Parathyroid adenoma (tissue), 2 donors: ENCODE data around the gene MUS81.

Experiments
- H2AFZ ChIP-seq: fragments of 300-600 bp; sonication (generic); one replicate; pipeline ENCODE4 v1.7.0; 2017; ENCODE audit warnings: antibody characterized with exemption, mild to moderate bottlenecking
- H3K27ac ChIP-seq: fragments of 300-600 bp; sonication (generic); one replicate; pipeline ENCODE4 v1.7.0; 2017
- H3K27me3 ChIP-seq: fragments of 300-600 bp; sonication (generic); one replicate; pipeline ENCODE4 v1.7.0; 2017; ENCODE audit warnings: low read length; ENCODE audit not compliant: control insufficient read depth, insufficient read depth
- H3K36me3 ChIP-seq: fragments of 300-600 bp; sonication (generic); one replicate; pipeline ENCODE4 v1.7.0; 2017; ENCODE audit warnings: low read length; ENCODE audit not compliant: control insufficient read depth, insufficient read depth
- H3K4me1 ChIP-seq: fragments of 300-600 bp; sonication (generic); one replicate; pipeline ENCODE4 v1.7.0; 2017; ENCODE audit warnings: control low read depth
- H3K4me2 ChIP-seq: fragments of 300-600 bp; sonication (generic); one replicate; pipeline ENCODE4 v1.7.0; 2017; ENCODE audit warnings: low read length
- H3K4me3 ChIP-seq: fragments of 300-600 bp; sonication (generic); one replicate; pipeline ENCODE4 v1.7.0; 2017; ENCODE audit warnings: low read depth, low read length
- H3K79me2 ChIP-seq: fragments of 300-600 bp; sonication (generic); one replicate; pipeline ENCODE4 v1.7.0; 2017; ENCODE audit warnings: control low read depth
- H3K9ac ChIP-seq: fragments of 300-600 bp; sonication (generic); one replicate; pipeline ENCODE4 v1.7.0; 2017; ENCODE audit warnings: mild to moderate bottlenecking
- H3K9me3 ChIP-seq: fragments of 300-600 bp; sonication (generic); one replicate; pipeline ENCODE4 v1.7.0; 2017; ENCODE audit warnings: low read length; ENCODE audit not compliant: control insufficient read depth
- CTCF ChIP-seq: fragments of 300-600 bp; sonication (generic); IDR thresholded peaks from one replicate; pipeline ENCODE4 v1.7.0; 2017; ENCODE audit warnings: antibody characterized with exemption, mild to moderate bottlenecking
- donor health status: primary hyperparathyroidism.

The MUS81 gene

DNA sequence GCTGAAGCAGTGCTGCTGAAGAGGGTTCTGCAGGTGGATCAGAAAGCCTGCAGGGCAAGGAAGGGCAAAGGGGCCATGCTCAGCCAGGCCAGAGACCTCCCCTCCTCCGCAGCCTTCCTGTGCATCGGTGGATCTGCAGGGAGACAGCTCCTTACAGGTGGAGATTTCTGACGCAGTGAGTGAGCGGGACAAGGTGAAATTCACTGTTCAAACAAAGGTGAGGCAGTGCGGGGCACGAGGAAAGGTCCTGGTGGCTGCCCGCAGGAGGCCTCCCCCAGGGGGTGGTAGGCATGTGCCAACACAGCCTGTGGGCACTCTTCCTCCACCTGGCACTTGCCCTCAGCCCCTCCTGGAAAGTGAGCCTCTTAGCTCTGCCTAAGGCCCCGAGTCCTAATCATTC is 10.9 kb upstream of the MUS81 start:
- no peak for TF ChIP-seq CTCF
- no peaks in the 10 kb centered on the region for H3K36me3 ChIP-seq

DNA sequence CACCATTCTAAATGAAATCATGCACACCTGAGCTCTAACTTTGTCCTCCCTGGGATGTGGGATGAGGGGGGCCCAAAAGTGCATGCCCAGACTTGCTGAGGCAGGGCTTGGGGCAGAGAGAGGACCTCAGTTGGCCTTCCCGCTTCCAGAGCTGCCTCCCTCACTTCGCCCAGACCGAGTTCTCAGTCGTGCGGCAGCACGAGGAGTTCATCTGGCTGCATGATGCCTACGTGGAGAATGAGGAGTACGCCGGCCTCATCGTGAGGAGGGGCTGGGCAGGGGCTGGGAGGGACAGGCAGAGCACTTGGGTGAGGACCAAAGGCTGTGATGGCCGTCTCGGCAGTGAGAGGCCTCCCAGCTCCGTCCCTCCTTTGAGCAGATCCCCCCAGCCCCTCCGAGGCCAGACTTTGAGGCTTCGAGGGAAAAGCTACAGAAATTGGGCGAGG is 10.4 kb upstream of the MUS81 start:
- no peak overlapping the region for H3K9ac ChIP-seq
- H2AFZ ChIP-seq, result no peak overlapping the region
- H3K4me3 ChIP-seq, result no peak overlapping the region
- H3K27me3 ChIP-seq, result no peaks in the 10 kb centered on the region
- TF ChIP-seq CTCF, result no peak
- H3K79me2 ChIP-seq, result no peaks in the 10 kb centered on the region
- no peaks in the 10 kb centered on the region for H3K9me3 ChIP-seq
- no peak overlapping the region for H3K27ac ChIP-seq
- H3K4me1 ChIP-seq, result no peaks in the 10 kb centered on the region
- no peaks in the 10 kb centered on the region for H3K36me3 ChIP-seq
- H3K4me2 ChIP-seq, result no peak overlapping the region

More for the DNA sequence above, 10.9 kb upstream of the MUS81 start:
- H3K9me3 ChIP-seq, result no peaks in the 10 kb centered on the region
- H3K27me3 ChIP-seq, result no peaks in the 10 kb centered on the region
- no peak overlapping the region for H3K9ac ChIP-seq
- no peak overlapping the region for H3K27ac ChIP-seq
- no peak overlapping the region for H3K4me3 ChIP-seq
- no peaks in the 10 kb centered on the region for H3K79me2 ChIP-seq
- no peaks in the 10 kb centered on the region for H3K4me1 ChIP-seq
- no peak overlapping the region for H3K4me2 ChIP-seq
- no peak overlapping the region for H2AFZ ChIP-seq

GRCh38 chr11:65850217-65851082 is 9.8 kb upstream of the MUS81 start:
- Histone ChIP-seq H3K27ac (no peak overlapping the region), H3K9ac (no peak overlapping the region), H3K4me3 (no peak overlapping the region), H3K9me3 (no peaks in the 10 kb centered on the region), H3K79me2 (no peaks in the 10 kb centered on the region), H3K27me3 (no peaks in the 10 kb centered on the region), H2AFZ (no peak overlapping the region), H3K4me1 (no peaks in the 10 kb centered on the region), H3K4me2 (no peak overlapping the region), H3K36me3 (no peaks in the 10 kb centered on the region)
- TF ChIP-seq CTCF, result no peak

DNA sequence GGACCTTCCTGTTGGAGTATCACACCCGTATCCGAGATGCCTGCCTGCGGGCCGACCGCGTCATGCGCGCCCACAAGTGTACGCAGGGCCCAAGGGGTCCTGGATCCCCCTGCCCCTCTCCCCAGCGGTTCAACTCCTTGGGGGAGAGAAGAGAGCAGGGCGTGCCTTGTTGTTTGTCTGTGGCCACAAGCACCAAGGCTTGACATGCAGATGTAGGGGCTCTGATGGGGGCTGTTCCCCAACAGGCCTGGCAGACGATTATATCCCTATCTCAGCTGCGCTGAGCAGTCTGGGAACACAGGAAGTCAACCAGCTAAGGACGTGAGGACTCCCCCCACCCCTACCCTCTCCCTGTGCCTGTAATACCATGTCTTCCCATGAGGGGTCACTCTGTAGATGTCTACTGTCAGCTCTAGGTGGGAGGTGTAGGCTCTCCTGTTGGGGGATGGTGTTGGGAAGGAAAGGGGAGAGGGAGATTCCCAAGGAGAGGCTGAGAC is 9.1 kb upstream of the MUS81 start:
- no peak overlapping the region for H3K4me2 ChIP-seq
- no peaks in the 10 kb centered on the region for H3K79me2 ChIP-seq
- H3K27me3 ChIP-seq, result no peaks in the 10 kb centered on the region
- H3K4me1 ChIP-seq, result peaks cover 2% of the 10 kb centered on the region
- no peak for TF ChIP-seq CTCF
- H3K9ac ChIP-seq, result no peak overlapping the region
- no peak overlapping the region for H2AFZ ChIP-seq
- H3K9me3 ChIP-seq, result no peaks in the 10 kb centered on the region
- no peak overlapping the region for H3K4me3 ChIP-seq
- no peaks in the 10 kb centered on the region for H3K36me3 ChIP-seq
- H3K27ac ChIP-seq, result no peak overlapping the region
